Endothelial cell of umbilical vein (primary cell): Measurements from ENCODE around the gene ITGA11. TPM values are rescaled to one million over a fixed set of nuclear protein-coding genes. Genes with fewer than 3 reads are reported as not detected.
A peak's percentile ranks its signal among the peaks of the same experiment; 100 is the strongest.

Source experiments
- BruUV-seq: library from RNA; stranded (reverse); fragments of 400-500 nt; replicated peaks from 2 replicates; lab custom pipeline; 2021; lab: Mats Ljungman, UMichigan
- CTCF ChIA-PET: fragments of 300-600, 350-600 bp; sonication (Branson Sonifier 250); formaldehyde crosslinking; loops from one replicate; lab custom pipeline; 2021; ENCODE audit warnings: antibody characterized with exemption, inconsistent platforms; lab: Charles Lee
- POLR2A ChIA-PET: fragments of 300-600, 350-600 bp; sonication (Branson Sonifier 250); formaldehyde crosslinking; loops from one replicate; lab custom pipeline; 2021; ENCODE audit warnings: antibody characterized with exemption, inconsistent platforms; lab: Charles Lee
- DNase-seq: peaks from one replicate; pipeline ENCODE4 v3.0.0-alpha.2; 2011; ENCODE audit warnings: low read depth, low spot score
- FAIRE-seq: peaks from 2 replicates; lab custom pipeline; 2011; peaks lifted over from hg19 to GRCh38; lab: Jason Lieb, UNC
- H2AFZ ChIP-seq: 2 replicates; pipeline ENCODE4 v1.6.0; 2012; ENCODE audit warnings: low read depth, low read length, control low read depth, inconsistent platforms
- H3K27ac ChIP-seq: 2 replicates; pipeline ENCODE4 v1.5.1; 2011; ENCODE audit warnings: low read depth, mild to moderate bottlenecking, control low read depth, low read length, moderate library complexity; ENCODE audit not compliant: insufficient read depth
- H3K27me3 ChIP-seq, 2 experiments: 2 replicates each; pipeline versions ENCODE4 v1.6.0 to v1.6.1; 2011; ENCODE audit warnings: low read length in 2 of 2, mixed read lengths in 1 of 2; ENCODE audit not compliant: control insufficient read depth in 2 of 2, insufficient read depth in 2 of 2
- H3K36me3 ChIP-seq, 2 experiments: 2 replicates in 1 of 2; 3 replicates in 1 of 2; pipeline ENCODE4 v1.5.1; 2011; ENCODE audit warnings: low read length in 2 of 2, mild to moderate bottlenecking in 1 of 2, moderate library complexity in 1 of 2; ENCODE audit not compliant: control insufficient read depth in 2 of 2, insufficient read depth in 2 of 2; ENCODE audit errors: extremely low read depth in 1 of 2
- H3K4me1 ChIP-seq: 3 replicates; pipeline ENCODE4 v1.5.1; 2011; ENCODE audit warnings: mild to moderate bottlenecking, low read length; ENCODE audit not compliant: control insufficient read depth, insufficient read depth; ENCODE audit errors: extremely low read depth
- H3K4me2 ChIP-seq: 2 replicates; pipeline ENCODE4 v1.6.1; 2011; ENCODE audit warnings: low read length, control low read depth, mixed read lengths; ENCODE audit not compliant: insufficient read depth
- H3K4me3 ChIP-seq, 3 experiments: fragments of 200-600 bp in 1 of 3; sonication (generic), shearing (Covaris generic) in 1 of 3; replicated peaks in 1 of 3; 2 replicates each; pipeline ENCODE4 v1.5.1; 2011 to 2016; ENCODE audit warnings: control low read depth in 3 of 3, low read length in 3 of 3, mild to moderate bottlenecking in 2 of 3, inconsistent platforms in 1 of 3, low read depth in 1 of 3, moderate library complexity in 1 of 3; ENCODE audit not compliant: insufficient read depth in 1 of 3
- H3K79me2 ChIP-seq: 2 replicates; pipeline ENCODE4 v1.6.0; 2012; ENCODE audit warnings: low read length, inconsistent platforms; ENCODE audit not compliant: control insufficient read depth, insufficient read depth
- H3K9ac ChIP-seq: replicated peaks from 2 replicates; pipeline ENCODE3; 2011; ENCODE audit warnings: low read length, control low read depth; ENCODE audit not compliant: insufficient read depth; ENCODE audit errors: extremely low read depth
- H3K9me1 ChIP-seq: replicated peaks from 3 replicates; pipeline ENCODE4 v1.6.0; 2011; ENCODE audit warnings: mild to moderate bottlenecking, low read length; ENCODE audit not compliant: control insufficient read depth, insufficient read depth; ENCODE audit errors: extremely low read depth
- H3K9me3 ChIP-seq: replicated peaks from 2 replicates; pipeline ENCODE4 v1.5.1; 2012; ENCODE audit warnings: low read length, inconsistent platforms; ENCODE audit not compliant: control insufficient read depth, insufficient read depth
- H4K20me1 ChIP-seq: replicated peaks from 2 replicates; pipeline ENCODE3; 2011; ENCODE audit warnings: mild to moderate bottlenecking, low read length; ENCODE audit not compliant: control insufficient read depth, insufficient read depth; ENCODE audit errors: extremely low read depth
- CTCF ChIP-seq, 2 donors: IDR thresholded peaks; 1 replicate in 1 of 2; 2 replicates in 1 of 2; pipeline ENCODE4 v1.5.1; 2011; ENCODE audit warnings: low read length in 2 of 2, mild to moderate bottlenecking in 2 of 2, moderate library complexity in 2 of 2, control low read depth in 1 of 2, inconsistent platforms in 1 of 2, low read depth in 1 of 2; ENCODE audit not compliant: insufficient read depth in 1 of 2; ENCODE audit errors: extremely low read depth in 1 of 2
- EZH2 ChIP-seq: IDR thresholded peaks from 2 replicates; pipeline ENCODE4 v1.6.1; 2012; ENCODE audit warnings: borderline replicate concordance, low read depth, mild to moderate bottlenecking, moderate library complexity, low read length, inconsistent platforms; ENCODE audit not compliant: severe bottlenecking
- FOS ChIP-seq: IDR thresholded peaks from 2 replicates; pipeline ENCODE4 v1.6.1; 2011; ENCODE audit warnings: mild to moderate bottlenecking, low read length, moderate library complexity, borderline replicate concordance; ENCODE audit not compliant: insufficient read depth
- GATA2 ChIP-seq: IDR thresholded peaks from 2 replicates; pipeline ENCODE4 v1.7.0; 2011; ENCODE audit warnings: low read depth, mild to moderate bottlenecking, moderate library complexity, mixed read lengths, low read length; ENCODE audit not compliant: insufficient read length, insufficient read depth
- JUN ChIP-seq: IDR thresholded peaks from 2 replicates; pipeline ENCODE4 v1.6.1; 2011; ENCODE audit warnings: borderline replicate concordance, low read depth; ENCODE audit not compliant: insufficient read length, insufficient read depth
- MAX ChIP-seq: IDR thresholded peaks from 2 replicates; pipeline ENCODE4 v1.6.1; 2011; ENCODE audit not compliant: insufficient read depth, insufficient read length
- MYC ChIP-seq: IDR thresholded peaks from one replicate; pipeline ENCODE4 v1.6.1; 2011; ENCODE audit warnings: mild to moderate bottlenecking, low read depth, low read length
- POLR2A ChIP-seq: IDR thresholded peaks from 2 replicates; pipeline ENCODE4 v1.6.1; 2012; ENCODE audit warnings: low read depth, mild to moderate bottlenecking, control low read depth, low read length
- POLR2AphosphoS5 ChIP-seq: IDR thresholded peaks from 2 replicates; pipeline ENCODE4 v1.6.1; 2012; ENCODE audit warnings: low read depth, mild to moderate bottlenecking, control low read depth, low read length, moderate library complexity; ENCODE audit not compliant: insufficient read depth
- dilution Hi-C: fragments of 300-500 bp; cut with MboI; formaldehyde crosslinking; loops from one replicate; pipeline ENCODE4 v1.15.0; 2019; ENCODE audit warnings: low sequenced_read_pairs; ENCODE audit not compliant: extremely low pct_ligation_motif_present
- intact Hi-C: fragments of 100-400 bp; cut with micrococcal nuclease; formaldehyde crosslinking; loops from one replicate; pipeline ENCODE4 v1.10.0; 2022
- polyA plus RNA-seq, 4 experiments: library from polyadenylated mRNA; depleted of rRNA in 3 of 4; stranded (reverse) in 3 of 4; unstranded in 1 of 4; fragments of >200 nt; gene quantifications; 2 replicates each; pipeline versions ENCODE4 v1.2.1 to v1.2.3, GENCODE V29; 2011 to 2012; ENCODE audit warnings: missing spikeins in 1 of 4
- total RNA-seq: library from RNA; stranded (reverse); gene quantifications from 2 replicates; pipeline ENCODE4 v1.2.3, GENCODE V29; 2021

The ITGA11 gene
- total and polyA plus RNA-seq, 2 donors (not counting 3 experiments of a cell fraction or from before 2014, with no cell fraction given), result 0.18 to 1.0 TPM

- TSS peak; percentile 61 for BruUV-seq
- Histone ChIP-seq H3K27ac (peak overlapping the region; percentile 59), H3K4me2 (peak overlapping the region; percentile 60), H3K36me3 (no peaks in the 10 kb centered on the region), H3K79me2 (peaks cover 39% of the 10 kb centered on the region), H4K20me1 (peaks cover 2% of the 10 kb centered on the region), H3K4me3 (peak overlapping the region; percentile 2 to 85 (median 68)), H3K27me3 (no peaks in the 10 kb centered on the region), H3K4me1 (peaks cover 42% of the 10 kb centered on the region), H3K9me1 (no peaks in the 10 kb centered on the region), H3K9ac (peak overlapping the region; percentile 89), H3K9me3 (no peaks in the 10 kb centered on the region), H2AFZ (peak overlapping the region; percentile 56)
- ChIA-PET CTCF (interaction anchor here (1.0 to 3.7 kb wide), 8 partner anchors 13 to 282 kb away, joined by 3 to 26 read pairs (median 4); no protein-coding TSS in a partner anchor), POLR2A (interaction anchor here (1.0 to 1.7 kb wide), 4 partner anchors 12 to 273 kb away, joined by 3 to 7 read pairs (median 4); no protein-coding TSS in a partner anchor)
- TF ChIP-seq MYC, result no peak
- TF ChIP-seq CTCF (IDR thresholded peaks at IDR 0.05; ENCODE audit: extremely low read depth in 1 of 2, insufficient read depth in 1 of 2, low read depth in 1 of 2, low read length in 2 of 2), result no peak
- TF ChIP-seq MAX, result no peak
- TF ChIP-seq POLR2A, result no peak
- TF ChIP-seq FOS, result no peak
- TF ChIP-seq JUN, result no peak
- TF ChIP-seq EZH2, result no peak
- TF ChIP-seq GATA2, result no peak
- no peak for TF ChIP-seq POLR2AphosphoS5
- DNase-seq (no peak), FAIRE-seq (peak; percentile 87)
- dilution Hi-C loops, result no loop called here
- intact Hi-C loops, result loop anchor here (1.0 kb wide), 1 partner anchor 47 kb away; no protein-coding TSS in a partner anchor
Observed at GRCh38 chr15:68277131-68277602, 154.8 kb downstream of the ITGA11 start.
